ENCODE data around the gene DMPK.
A peak's percentile ranks its signal among the peaks of the same experiment; 100 is the strongest.

The DMPK gene

DNA sequence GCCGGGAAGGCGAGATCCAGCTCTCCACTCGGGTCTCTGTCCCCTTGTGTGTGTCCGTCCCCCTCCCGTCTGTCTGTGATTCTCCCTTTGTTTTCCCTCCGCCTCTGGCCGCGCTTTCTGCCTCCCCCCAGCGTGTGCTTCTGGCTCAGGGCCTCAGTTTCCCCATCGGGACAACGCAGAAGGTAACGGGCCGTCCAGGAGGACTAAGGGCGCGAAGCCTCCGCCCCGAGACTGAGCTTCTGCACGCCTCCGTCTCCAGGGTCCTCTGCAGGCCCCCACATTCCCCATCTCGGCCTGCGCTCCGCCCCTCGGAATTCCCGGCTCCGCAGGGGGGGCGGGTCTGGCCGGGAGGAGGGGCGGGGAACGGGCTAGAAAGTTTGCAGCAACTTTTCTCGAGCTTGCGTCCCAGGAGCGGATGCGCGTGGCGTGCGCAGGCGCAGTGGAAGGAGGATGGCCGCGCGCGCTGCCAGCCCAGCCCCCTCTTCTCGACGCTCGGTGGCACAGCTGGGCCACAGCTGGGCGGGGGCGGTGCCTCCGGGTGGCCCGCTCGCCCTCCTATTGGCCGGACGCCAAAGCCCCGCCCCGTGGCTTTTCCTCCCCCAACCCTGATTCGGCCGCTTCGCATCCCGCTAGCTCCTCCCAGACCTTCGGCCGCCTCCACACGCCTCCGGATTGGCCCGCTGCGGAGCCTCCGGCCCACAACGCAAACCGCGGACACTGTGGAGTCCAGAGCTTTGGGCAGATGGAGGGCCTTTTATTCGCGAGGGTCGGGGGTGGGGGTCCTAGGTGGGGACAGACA is 13.1 kb downstream of the DMPK start, which contains the start of gene SIX5:
SIX5 (minus strand) TSS at position 269 of the 799 bp plus-strand sequence. CDS start 408 bp downstream, outside the sequence.
- Histone ChIP-seq H3K27ac (ENCODE audit: low read depth, low read length) (peak within 1 kb of the TSS; percentile 44), H3K27me3 (ENCODE audit: low read length) (no peaks in the 10 kb centered on the region), H3K36me3 (ENCODE audit: low read length) (no peaks in the 10 kb centered on the region), H3K4me3 (ENCODE audit: insufficient read depth, low read length, poor library complexity, severe bottlenecking) (peak within 1 kb of the TSS; percentile 86), H3K4me2 (ENCODE audit: low read depth, low read length, poor library complexity, severe bottlenecking) (peak within 1 kb of the TSS; percentile 98), H3K9ac (ENCODE audit: low read length) (peak within 1 kb of the TSS; percentile 74), H3K9me3 (ENCODE audit: insufficient read depth, low read length) (no peaks in the 10 kb centered on the region), H3K9me2 (replicated peaks; ENCODE audit: insufficient read depth, low read length) (no peaks in the 10 kb centered on the region), H3F3A (ENCODE audit: insufficient read depth) (peaks cover 4% of the 10 kb centered on the region; the same call in 1 of the 2 replicates), H3K79me2 (ENCODE audit: insufficient read depth, low read length) (no peaks in the 10 kb centered on the region), H4K20me1 (ENCODE audit: low read depth, low read length) (no peaks in the 10 kb centered on the region), H2AFZ (ENCODE audit: low read depth, low read length, severe bottlenecking) (peak within 1 kb of the TSS; percentile 97)
- no peak for TF ChIP-seq EZH2phosphoT487 (conservative IDR thresholded peaks at IDR 0.05; ENCODE audit: low read length)
- TF ChIP-seq, protein P1, sequence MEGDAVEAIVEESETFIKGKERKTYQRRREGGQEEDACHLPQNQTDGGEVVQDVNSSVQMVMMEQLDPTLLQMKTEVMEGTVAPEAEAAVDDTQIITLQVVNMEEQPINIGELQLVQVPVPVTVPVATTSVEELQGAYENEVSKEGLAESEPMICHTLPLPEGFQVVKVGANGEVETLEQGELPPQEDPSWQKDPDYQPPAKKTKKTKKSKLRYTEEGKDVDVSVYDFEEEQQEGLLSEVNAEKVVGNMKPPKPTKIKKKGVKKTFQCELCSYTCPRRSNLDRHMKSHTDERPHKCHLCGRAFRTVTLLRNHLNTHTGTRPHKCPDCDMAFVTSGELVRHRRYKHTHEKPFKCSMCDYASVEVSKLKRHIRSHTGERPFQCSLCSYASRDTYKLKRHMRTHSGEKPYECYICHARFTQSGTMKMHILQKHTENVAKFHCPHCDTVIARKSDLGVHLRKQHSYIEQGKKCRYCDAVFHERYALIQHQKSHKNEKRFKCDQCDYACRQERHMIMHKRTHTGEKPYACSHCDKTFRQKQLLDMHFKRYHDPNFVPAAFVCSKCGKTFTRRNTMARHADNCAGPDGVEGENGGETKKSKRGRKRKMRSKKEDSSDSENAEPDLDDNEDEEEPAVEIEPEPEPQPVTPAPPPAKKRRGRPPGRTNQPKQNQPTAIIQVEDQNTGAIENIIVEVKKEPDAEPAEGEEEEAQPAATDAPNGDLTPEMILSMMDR (IDR thresholded peaks at IDR 0.05; ENCODE audit: insufficient read depth, low read length, poor library complexity, severe bottlenecking): no peak

DNA sequence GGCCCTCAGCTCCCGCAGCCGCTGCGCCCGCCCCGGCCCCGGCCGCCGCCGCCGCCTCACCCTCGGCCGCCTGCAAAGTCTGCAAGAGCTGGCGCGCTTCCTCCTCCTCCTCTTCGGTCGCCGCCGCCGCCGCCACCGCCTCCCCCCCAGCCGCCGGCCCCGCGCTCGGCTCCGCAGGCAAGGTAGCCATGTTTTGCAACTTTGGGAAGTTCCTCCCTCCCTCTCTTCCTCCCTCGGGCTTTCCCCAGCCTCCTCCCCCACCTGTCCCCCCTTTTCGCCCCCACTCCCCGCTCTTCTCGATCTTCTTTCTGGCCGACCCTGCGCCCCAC is 13.7 kb downstream of the DMPK start:
- H3F3A ChIP-seq (ENCODE audit: insufficient read depth): peaks cover 4% of the 10 kb centered on the region; the same call in 1 of the 2 replicates
- peak overlapping the region; percentile 74 for H3K9ac ChIP-seq (ENCODE audit: low read length)
- H3K9me2 ChIP-seq (replicated peaks; ENCODE audit: insufficient read depth, low read length): no peaks in the 10 kb centered on the region
- TF ChIP-seq, protein P1 (IDR thresholded peaks at IDR 0.05; ENCODE audit: insufficient read depth, low read length, poor library complexity, severe bottlenecking): no peak
- no peak for TF ChIP-seq EZH2phosphoT487 (conservative IDR thresholded peaks at IDR 0.05; ENCODE audit: low read length)
- H3K4me2 ChIP-seq (ENCODE audit: low read depth, low read length, poor library complexity, severe bottlenecking): peak overlapping the region; percentile 98
- 0 out of 2 replicates have a peak overlapping the region, but pooled peaks have one; percentile 7 for H3K27ac ChIP-seq (ENCODE audit: low read depth, low read length)
- peak overlapping the region; percentile 97 for H2AFZ ChIP-seq (ENCODE audit: low read depth, low read length, severe bottlenecking)
- no peaks in the 10 kb centered on the region for H4K20me1 ChIP-seq (ENCODE audit: low read depth, low read length)
- peak overlapping the region; percentile 86 for H3K4me3 ChIP-seq (ENCODE audit: insufficient read depth, low read length, poor library complexity, severe bottlenecking)
- no peaks in the 10 kb centered on the region for H3K36me3 ChIP-seq (ENCODE audit: low read length)
- no peaks in the 10 kb centered on the region for H3K9me3 ChIP-seq (ENCODE audit: insufficient read depth, low read length)
- no peaks in the 10 kb centered on the region for H3K27me3 ChIP-seq (ENCODE audit: low read length)
- no peaks in the 10 kb centered on the region for H3K79me2 ChIP-seq (ENCODE audit: insufficient read depth, low read length)

DNA sequence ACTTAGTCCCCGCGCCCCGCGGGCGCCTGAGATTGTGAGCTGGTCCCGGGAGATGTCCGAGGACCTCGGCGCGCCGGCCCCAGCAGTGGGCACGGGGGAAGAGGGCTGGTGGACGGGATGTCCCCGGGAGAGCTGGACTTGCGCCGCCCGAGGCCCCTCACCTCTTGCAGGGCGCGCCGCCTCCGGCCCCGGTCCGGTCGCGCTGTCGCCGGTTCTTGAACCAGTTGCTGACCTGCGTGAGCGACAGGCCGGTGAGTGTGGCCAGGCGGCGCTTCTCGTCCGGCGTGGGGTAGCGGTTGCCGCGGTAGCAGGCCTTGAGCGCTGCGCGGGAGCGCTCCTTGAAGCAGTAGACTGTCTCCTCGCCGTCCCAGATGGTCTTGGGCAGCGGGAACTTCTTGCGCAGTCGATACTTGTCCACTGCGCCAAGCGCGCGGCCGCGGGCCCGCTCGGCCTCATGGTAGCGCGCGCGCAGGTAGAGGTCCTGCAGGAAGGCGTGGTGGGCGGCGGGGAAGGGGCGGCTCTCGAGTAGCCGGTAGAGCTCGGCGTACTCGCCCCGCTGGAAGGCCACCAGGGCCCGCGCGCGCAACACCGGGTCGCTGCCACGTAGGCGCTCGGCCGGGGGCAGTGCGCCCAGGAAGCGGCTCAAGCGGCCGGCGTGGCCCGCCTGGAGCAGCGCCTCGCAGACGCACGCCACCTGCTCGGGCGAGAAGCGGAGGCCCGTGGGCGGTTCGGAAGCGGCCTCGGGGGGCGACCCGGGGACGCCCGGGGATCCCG is 14.2 kb downstream of the DMPK start:
- Histone ChIP-seq H4K20me1 (ENCODE audit: low read depth, low read length) (no peaks in the 10 kb centered on the region), H3K27me3 (ENCODE audit: low read length) (no peaks in the 10 kb centered on the region), H3K9ac (ENCODE audit: low read length) (peak overlapping the region; percentile 74), H3K9me2 (replicated peaks; ENCODE audit: insufficient read depth, low read length) (no peaks in the 10 kb centered on the region), H3K27ac (ENCODE audit: low read depth, low read length) (no peak overlapping the region), H2AFZ (ENCODE audit: low read depth, low read length, severe bottlenecking) (peak overlapping the region; percentile 97), H3K4me2 (ENCODE audit: low read depth, low read length, poor library complexity, severe bottlenecking) (peak overlapping the region; percentile 98), H3K79me2 (ENCODE audit: insufficient read depth, low read length) (no peaks in the 10 kb centered on the region), H3K9me3 (ENCODE audit: insufficient read depth, low read length) (no peaks in the 10 kb centered on the region), H3K4me3 (ENCODE audit: insufficient read depth, low read length, poor library complexity, severe bottlenecking) (peak overlapping the region; percentile 86), H3F3A (ENCODE audit: insufficient read depth) (no peaks in the 10 kb centered on the region), H3K36me3 (ENCODE audit: low read length) (no peaks in the 10 kb centered on the region)
- TF ChIP-seq EZH2phosphoT487 (conservative IDR thresholded peaks at IDR 0.05; ENCODE audit: low read length): no peak
